H1 (cell line): ENCODE measurements around the gene ELAVL1.

Experiments used
- ATF2 ChIP-seq: IDR thresholded peaks from 2 replicates; pipeline ENCODE4 v1.6.1; 2012; ENCODE audit warnings: low read length, inconsistent platforms
- ATF3 ChIP-seq: IDR thresholded peaks from 2 replicates; pipeline ENCODE4 v1.6.1; 2011; ENCODE audit warnings: low read depth, mild to moderate bottlenecking, low read length; ENCODE audit not compliant: insufficient read depth
- CTCF ChIP-seq, 3 experiments: IDR thresholded peaks; 1 replicate in 2 of 3; 2 replicates in 1 of 3; pipeline versions ENCODE4 v1.5.1 to v1.6.1; 2011; ENCODE audit warnings: low read length in 3 of 3, mild to moderate bottlenecking in 3 of 3, inconsistent platforms in 2 of 3, low read depth in 1 of 3, moderate library complexity in 1 of 3; ENCODE audit not compliant: insufficient read depth in 1 of 3; ENCODE audit errors: control extremely low read depth in 1 of 3
- HDAC2 ChIP-seq, 2 experiments: fragments of 300-600 bp in 1 of 2; sonication (generic) in 1 of 2; IDR thresholded peaks; 2 replicates each; pipeline ENCODE4 v1.6.1; 2011 to 2012; ENCODE audit warnings: low read depth in 2 of 2, low read length in 2 of 2, mild to moderate bottlenecking in 2 of 2, moderate library complexity in 2 of 2, borderline replicate concordance in 1 of 2, inconsistent platforms in 1 of 2
- JUN ChIP-seq: IDR thresholded peaks from 2 replicates; pipeline ENCODE4 v1.6.1; 2011; ENCODE audit warnings: low read depth, mild to moderate bottlenecking, improper control_type of control experiment, low read length
- POLR2AphosphoS5 ChIP-seq: IDR thresholded peaks from 2 replicates; pipeline ENCODE4 v1.6.1; 2011; ENCODE audit warnings: low read depth, low read length
- RAD21 ChIP-seq, 2 experiments: IDR thresholded peaks in 1 of 2; conservative IDR thresholded peaks in 1 of 2; 2 replicates each; pipeline ENCODE4 v1.6.1; 2011; ENCODE audit warnings: low read depth in 2 of 2, low read length in 2 of 2, improper control_type of control experiment in 1 of 2, inconsistent platforms in 1 of 2, mild to moderate bottlenecking in 1 of 2, moderate library complexity in 1 of 2
- TAF1 ChIP-seq: IDR thresholded peaks from 2 replicates; pipeline ENCODE4 v1.6.1; 2011; ENCODE audit warnings: mild to moderate bottlenecking, low read depth, low read length
- ZNF274 ChIP-seq: IDR thresholded peaks from 2 replicates; pipeline ENCODE4 v1.7.0; 2012; ENCODE audit warnings: low read length, borderline replicate concordance; ENCODE audit errors: extremely low read depth

DNA sequence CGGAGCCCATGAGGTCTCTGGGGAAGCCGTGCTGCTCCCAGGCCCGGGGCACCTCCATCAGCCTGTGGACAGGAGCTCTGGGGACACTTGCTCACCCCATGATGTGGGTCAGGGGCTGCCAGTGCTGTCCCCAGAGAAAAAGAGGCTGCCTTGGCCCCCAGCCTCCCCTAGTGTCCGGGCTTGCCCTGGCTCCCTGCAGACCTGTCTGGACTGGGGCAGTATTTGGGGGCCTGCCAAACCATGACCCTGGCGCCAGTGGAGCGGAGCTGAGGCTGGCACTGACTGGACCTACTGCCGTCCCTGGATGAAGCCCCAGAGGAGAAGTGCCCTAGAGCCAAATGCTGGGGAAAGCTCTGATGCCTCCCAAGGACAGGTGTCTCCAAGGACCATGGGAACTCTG, 30.4 kb downstream of the ELAVL1 start:
- TF ChIP-seq TAF1: no peak
- no peak for TF ChIP-seq CTCF (IDR thresholded peaks at IDR 0.05; ENCODE audit: control extremely low read depth in 1 of 3, insufficient read depth in 1 of 3, low read depth in 1 of 3, low read length in 3 of 3)
- no peak for TF ChIP-seq ATF3
- no peak for TF ChIP-seq RAD21 (IDR thresholded peaks at IDR 0.05 in 1 of 2, conservative IDR thresholded peaks at IDR 0.05 in 1 of 2; ENCODE audit: low read depth in 2 of 2, low read length in 2 of 2)
- no peak for TF ChIP-seq ZNF274
- TF ChIP-seq JUN: no peak
- no peak for TF ChIP-seq POLR2AphosphoS5
- TF ChIP-seq HDAC2 (IDR thresholded peaks at IDR 0.05; ENCODE audit: borderline replicate concordance in 1 of 2, low read depth in 2 of 2, low read length in 2 of 2): no peak
- no peak for TF ChIP-seq ATF2
